GM18867 (cell line): ENCODE measurements around the gene TGFB1.
"Not testable (repeated sequence)": the region's sequence is repeated elsewhere in the genome, so short reads cannot be mapped to it uniquely, and the experiment has no call there.

Source experiments
- ATAC-seq: cut with Tn5 transposase; IDR thresholded peaks from one replicate; pipeline ENCODE4 v1.9.1; 2021; ENCODE audit warnings: mild to moderate bottlenecking, moderate library complexity; ENCODE audit not compliant: unreplicated experiment

The TGFB1 gene

GRCh38 chr19:41346916-41347315 lies 6.8 kb downstream of the TGFB1 start:
- ATAC-seq = not testable (repeated sequence)

GRCh38 chr19:41344162-41344561 lies 9.6 kb downstream of the TGFB1 start:
- no peak for ATAC-seq

DNA sequence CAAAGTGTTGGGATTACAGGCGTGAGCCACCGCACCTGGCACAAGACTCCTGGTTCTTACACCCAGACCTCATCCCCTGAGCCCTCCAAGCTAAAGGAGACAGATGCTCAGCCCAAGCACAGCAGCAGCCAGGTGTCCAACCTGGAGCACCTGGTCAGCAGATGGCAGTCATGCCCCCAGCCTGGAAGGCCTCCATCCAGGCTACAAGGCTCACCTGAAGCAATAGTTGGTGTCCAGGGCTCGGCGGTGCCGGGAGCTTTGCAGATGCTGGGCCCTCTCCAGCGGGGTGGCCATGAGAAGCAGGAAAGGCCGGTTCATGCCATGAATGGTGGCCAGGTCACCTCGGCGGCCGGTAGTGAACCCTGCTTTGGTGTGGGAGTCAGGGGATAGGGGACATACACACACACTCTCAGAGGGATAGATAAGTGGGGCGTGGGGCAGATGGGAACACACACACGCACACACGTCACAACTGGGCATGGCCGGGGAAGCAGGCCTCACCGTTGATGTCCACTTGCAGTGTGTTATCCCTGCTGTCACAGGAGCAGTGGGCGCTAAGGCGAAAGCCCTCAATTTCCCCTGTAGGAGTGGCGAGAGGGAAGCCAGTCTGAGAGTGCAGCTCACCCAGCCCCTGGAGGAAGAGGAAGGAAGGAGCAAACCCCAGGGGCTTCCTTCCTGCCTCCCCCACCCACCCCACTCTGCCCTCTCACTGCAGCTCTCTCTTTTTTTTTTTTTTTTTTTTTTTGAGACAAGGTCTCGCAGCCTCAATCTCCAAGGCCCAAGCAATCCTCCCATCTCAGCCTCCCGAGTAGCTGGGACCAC lies 11.8 kb downstream of the TGFB1 start:
- no peak for ATAC-seq

GRCh38 chr19:41339936-41340335 lies 13.8 kb downstream of the TGFB1 start:
- no peak for ATAC-seq

GRCh38 chr19:41335467-41335866 lies 18.3 kb downstream of the TGFB1 start:
- no peak for ATAC-seq

- no peak for ATAC-seq
Measured at GRCh38 chr19:41334793-41335192, 18.9 kb downstream of the TGFB1 start.

DNA sequence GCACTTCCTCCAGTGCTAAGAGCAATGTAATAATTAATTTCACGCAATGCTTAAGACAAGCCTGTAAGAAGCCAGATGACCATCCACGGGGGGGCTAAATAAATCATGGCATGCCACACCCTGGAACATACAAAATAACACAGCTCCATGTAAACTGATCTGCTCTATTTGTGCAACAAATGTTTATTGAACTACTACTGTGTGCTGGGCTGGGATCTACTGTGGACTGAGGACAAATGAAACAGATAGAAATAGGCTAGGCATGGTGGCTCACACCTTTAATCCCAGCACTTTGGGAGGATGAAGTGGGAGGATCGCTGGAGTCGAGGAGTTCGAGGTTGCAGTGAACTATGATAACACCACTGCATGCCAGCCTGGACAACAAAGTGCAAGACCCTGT lies 21.3 kb downstream of the TGFB1 start:
- ATAC-seq = no peak

- ATAC-seq = no peak
Measured at GRCh38 chr19:41332000-41332399, 21.7 kb downstream of the TGFB1 start.

DNA sequence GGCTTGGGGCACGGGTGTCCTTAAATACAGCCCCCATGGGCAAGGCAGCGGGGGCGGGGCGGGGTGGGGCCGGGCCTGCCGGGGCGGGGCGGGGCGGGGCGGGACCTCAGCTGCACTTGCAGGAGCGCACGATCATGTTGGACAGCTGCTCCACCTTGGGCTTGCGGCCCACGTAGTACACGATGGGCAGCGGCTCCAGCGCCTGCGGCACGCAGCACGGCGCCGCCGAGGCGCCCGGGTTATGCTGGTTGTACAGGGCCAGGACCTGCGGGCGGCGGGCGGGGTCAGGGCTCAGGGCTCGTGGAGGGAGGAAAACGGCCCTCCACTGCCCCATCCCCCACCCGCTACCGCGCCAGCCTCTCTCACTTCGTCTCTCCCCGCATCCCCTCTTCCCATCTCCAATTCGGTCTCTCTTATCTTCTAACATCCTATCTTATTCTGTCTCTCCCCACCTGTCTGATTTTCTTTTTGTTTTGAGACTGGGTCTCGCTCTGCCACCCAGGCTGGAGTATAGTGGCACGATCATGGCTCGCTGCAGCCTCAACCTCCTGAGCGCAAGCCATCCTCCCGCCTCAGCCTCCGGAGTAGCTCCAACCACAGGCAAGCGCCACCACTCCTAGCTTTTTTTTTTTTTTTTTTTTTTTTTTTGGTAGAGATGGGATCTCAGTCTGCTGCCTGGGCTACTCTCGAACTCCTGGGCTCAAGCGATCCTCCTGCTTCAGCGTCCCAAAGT lies 22.6 kb downstream of the TGFB1 start:
- no peak for ATAC-seq

DNA sequence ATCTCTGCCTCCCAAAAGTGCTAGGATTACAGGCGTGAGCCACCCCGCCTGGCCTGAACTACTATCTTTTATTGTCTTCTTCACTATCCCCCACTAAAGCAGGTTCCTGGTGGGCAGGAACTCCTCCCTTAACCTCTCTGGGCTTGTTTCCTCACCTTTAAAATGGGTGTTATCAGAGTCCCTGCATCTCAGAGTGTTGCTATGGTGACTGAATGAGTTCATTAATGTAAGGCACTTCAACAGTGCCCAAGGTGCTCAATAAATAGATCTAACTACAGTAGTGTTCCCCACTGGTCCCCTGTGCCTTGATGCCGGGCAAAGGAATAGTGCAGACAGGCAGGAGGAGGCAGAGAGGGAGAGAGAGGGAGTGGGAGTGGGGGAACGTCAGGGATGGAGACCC lies 23.2 kb downstream of the TGFB1 start:
- no peak for ATAC-seq

- no peak for ATAC-seq
Measured at GRCh38 chr19:41328842-41329225, 24.9 kb downstream of the TGFB1 start.

GRCh38 chr19:41328157-41328841 lies 25.4 kb downstream of the TGFB1 start:
- peak; percentile 12 for ATAC-seq

DNA sequence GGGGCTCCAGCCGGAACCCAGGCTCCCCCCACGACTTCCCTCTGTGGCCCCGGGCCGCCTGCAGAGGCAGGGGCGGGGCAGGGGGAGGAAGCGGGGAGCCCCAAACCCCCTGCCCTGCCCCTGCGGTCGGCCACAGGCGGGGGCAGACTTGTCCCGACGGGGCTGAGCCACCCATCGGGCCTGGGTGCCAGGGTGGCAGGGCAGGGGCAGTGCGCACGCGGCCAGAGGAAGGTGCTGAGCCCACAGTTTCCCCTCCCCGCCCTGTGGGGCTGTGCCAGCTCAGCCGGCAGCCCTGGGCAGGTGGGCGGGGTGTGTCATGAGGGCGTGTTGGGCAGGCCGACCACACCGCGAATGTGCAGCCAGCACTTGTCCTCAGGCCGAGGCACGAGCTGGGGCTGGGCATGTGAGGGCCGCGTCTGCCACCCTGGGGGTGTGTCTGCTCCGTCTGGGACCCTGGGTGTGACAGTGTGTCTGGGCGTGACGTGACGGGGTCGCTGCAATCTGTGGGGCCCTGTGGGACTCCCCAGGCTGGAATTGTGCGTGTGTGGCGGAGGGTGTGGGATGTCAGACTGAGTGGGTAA lies 26.1 kb downstream of the TGFB1 start:
- ATAC-seq = peak; percentile 69

DNA sequence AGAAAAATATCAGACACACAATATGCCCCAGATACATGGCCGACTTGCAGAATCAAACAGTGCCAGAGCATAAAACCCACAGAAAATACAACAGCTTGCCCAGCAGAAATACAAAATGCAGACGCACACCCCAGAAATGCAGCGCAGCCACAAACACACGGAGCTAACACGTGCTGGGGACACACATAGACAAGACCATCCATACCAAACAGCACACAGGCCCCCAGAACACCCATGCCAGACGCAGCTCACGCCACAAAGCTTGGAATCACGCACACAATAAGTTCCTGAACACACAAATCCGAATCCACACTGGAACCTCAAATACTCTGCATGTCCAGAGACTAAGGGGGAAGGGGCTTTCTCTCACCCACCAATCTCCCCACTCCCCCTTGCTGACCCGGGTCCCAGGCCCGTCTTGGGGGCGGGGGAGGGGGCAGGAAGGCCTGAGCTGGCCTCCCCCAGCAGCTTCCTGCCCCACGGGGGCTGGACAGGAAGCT lies 26.6 kb downstream of the TGFB1 start:
- ATAC-seq = no peak

GRCh38 chr19:41325947-41326706 lies 27.6 kb downstream of the TGFB1 start:
- no peak for ATAC-seq

DNA sequence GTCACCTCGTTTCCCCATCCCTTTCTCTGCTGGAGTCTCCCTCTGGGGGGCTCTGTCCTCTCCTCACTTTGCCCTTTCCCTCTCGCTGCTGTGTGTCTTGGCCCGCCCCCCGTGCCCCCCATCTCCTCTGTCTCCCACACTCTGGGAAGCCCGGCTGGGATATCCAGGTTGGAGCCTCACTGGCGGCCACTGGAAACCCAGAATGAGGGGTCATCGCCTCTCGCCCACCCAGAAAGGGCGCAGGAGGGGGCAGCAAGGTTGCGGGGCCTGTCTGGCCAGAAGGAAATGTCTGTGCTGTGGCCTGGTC lies 28.1 kb downstream of the TGFB1 start:
- no peak for ATAC-seq

DNA sequence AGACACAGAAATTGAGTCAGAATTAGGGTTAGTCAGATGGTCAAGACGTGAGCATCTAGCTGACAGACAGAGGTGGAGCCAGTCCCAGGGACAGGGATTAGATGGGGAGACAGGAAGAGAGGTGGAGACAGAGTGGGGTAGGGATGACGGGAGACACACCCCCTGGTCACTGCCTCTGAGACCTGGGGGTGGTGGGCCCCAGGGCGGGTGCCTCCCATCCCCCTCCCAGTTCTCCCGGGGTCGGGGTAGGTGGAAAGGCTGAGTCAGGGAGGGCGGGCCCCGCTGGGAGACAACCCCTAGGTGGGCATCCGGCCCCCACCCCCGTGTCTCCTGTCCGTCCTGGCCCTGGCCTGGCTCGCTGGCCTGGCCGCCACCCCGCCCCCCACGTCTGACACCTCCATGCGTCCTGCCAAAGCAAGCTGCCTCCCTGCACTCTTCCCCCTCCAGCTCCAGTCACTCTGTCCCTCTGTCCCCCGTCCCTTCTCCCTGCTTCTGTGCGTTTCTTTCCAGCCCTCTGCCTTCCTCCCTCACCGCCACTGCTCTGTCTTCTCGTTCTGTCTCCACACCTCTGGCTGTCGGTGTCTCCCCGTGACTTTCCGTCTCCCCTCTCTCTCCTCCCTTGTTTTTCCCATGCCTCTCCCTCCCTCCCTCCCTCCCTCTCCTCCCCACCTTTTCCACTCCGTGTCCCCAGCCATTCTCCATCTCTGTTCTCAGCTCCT lies 28.6 kb downstream of the TGFB1 start:
- ATAC-seq = no peak

- ATAC-seq = no peak
Measured at GRCh38 chr19:41324231-41324702, 29.5 kb downstream of the TGFB1 start.

DNA sequence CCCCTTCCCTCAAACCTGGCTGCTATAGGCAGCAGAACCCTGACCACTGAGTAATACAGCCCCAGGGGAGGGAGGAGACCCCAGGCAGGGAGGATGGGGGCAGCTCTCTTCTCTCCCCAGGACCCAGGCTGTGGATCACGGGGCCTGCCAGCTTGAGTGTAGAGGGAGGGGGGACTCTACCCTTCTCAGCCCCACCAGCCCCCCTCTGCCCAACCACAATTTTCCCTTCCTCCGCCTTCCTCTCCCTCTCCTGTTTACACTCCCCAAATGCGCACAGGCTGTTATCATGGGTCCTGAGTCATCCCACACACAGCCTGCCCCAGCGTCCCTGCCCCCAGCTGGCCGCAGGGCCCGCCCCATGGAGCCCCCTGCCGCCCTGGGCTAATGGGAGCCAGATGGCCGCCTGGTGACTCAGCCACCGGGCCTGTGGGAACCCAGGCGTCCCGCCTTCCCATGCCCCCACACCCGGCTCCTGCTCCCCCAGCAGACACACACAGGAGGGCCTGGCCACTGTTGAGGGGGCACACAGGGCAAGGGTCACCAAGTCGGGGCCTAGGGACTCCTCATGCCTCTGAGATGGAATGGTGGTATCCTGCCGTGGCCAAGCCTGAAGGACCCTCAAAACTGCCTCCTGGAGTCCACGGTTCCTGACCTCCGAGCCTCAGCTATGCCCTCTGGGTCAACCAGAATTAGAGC lies 30.1 kb downstream of the TGFB1 start:
- ATAC-seq = no peak
